Measurements from ENCODE around the gene NPAS3.

The NPAS3 gene

GRCh38 chr14:33679461-33680225 lies 741.0 kb downstream of the NPAS3 start:
- DNase-seq (ENCODE audit: low spot score) = no peak

- DNase-seq (ENCODE audit: low spot score) = no peak
These were observed 742.2 kb downstream of the NPAS3 start for GRCh38 chr14:33680873-33681272.

- no peak for DNase-seq (ENCODE audit: low spot score)
These were observed 744.1 kb downstream of the NPAS3 start for GRCh38 chr14:33682760-33683159.

- DNase-seq (ENCODE audit: low spot score) = no peak
These were observed 746.3 kb downstream of the NPAS3 start for GRCh38 chr14:33685026-33685425.

GRCh38 chr14:33685698-33686097 lies 747.0 kb downstream of the NPAS3 start:
- no peak for DNase-seq (ENCODE audit: low spot score)

- DNase-seq (ENCODE audit: low spot score) = no peak
These were observed 747.5 kb downstream of the NPAS3 start for GRCh38 chr14:33686218-33686617.

GRCh38 chr14:33686856-33687255 lies 748.2 kb downstream of the NPAS3 start:
- no peak for DNase-seq (ENCODE audit: low spot score)

- DNase-seq (ENCODE audit: low spot score) = no peak
These were observed 751.0 kb downstream of the NPAS3 start for GRCh38 chr14:33689680-33690079.

- no peak for DNase-seq (ENCODE audit: low spot score)
These were observed 753.2 kb downstream of the NPAS3 start for GRCh38 chr14:33691907-33692306.

GRCh38 chr14:33692762-33693161 lies 754.1 kb downstream of the NPAS3 start:
- DNase-seq (ENCODE audit: low spot score) = no peak

- no peak for DNase-seq (ENCODE audit: low spot score)
These were observed 754.6 kb downstream of the NPAS3 start for GRCh38 chr14:33693237-33693636.

GRCh38 chr14:33696165-33696564 lies 757.5 kb downstream of the NPAS3 start:
- no peak for DNase-seq (ENCODE audit: low spot score)

- no peak for DNase-seq (ENCODE audit: low spot score)
These were observed 760.8 kb downstream of the NPAS3 start for GRCh38 chr14:33699300-33699983.

GRCh38 chr14:33700052-33700451 lies 761.4 kb downstream of the NPAS3 start:
- DNase-seq (ENCODE audit: low spot score) = no peak

GRCh38 chr14:33702293-33702692 lies 763.6 kb downstream of the NPAS3 start:
- no peak for DNase-seq (ENCODE audit: low spot score)

- DNase-seq (ENCODE audit: low spot score) = no peak
These were observed 765.8 kb downstream of the NPAS3 start for GRCh38 chr14:33704481-33704880.

- DNase-seq (ENCODE audit: low spot score) = no peak
These were observed 766.8 kb downstream of the NPAS3 start for GRCh38 chr14:33705490-33705889.

- no peak for DNase-seq (ENCODE audit: low spot score)
These were observed 769.0 kb downstream of the NPAS3 start for GRCh38 chr14:33707716-33708115.

GRCh38 chr14:33709283-33709682 lies 770.6 kb downstream of the NPAS3 start:
- no peak for DNase-seq (ENCODE audit: low spot score)

- DNase-seq (ENCODE audit: low spot score) = no peak
These were observed 771.0 kb downstream of the NPAS3 start for GRCh38 chr14:33709711-33710110.

- DNase-seq (ENCODE audit: low spot score) = no peak
These were observed 771.6 kb downstream of the NPAS3 start for GRCh38 chr14:33710273-33710672.

GRCh38 chr14:33711194-33711593 lies 772.5 kb downstream of the NPAS3 start:
- DNase-seq (ENCODE audit: low spot score) = no peak

- DNase-seq (ENCODE audit: low spot score) = no peak
These were observed 773.1 kb downstream of the NPAS3 start for GRCh38 chr14:33711811-33712216.

Measured in LoVo (cell line).